ENCODE measurements around the gene TATDN3. TPM values are rescaled to one million over a fixed set of nuclear protein-coding genes. Genes with fewer than 3 reads are reported as not detected.

TATDN3 gene
- polyA plus RNA-seq, 1 donor from 2014 or later: 72.0 TPM

- TF ChIP-seq CTCF (IDR thresholded peaks at IDR 0.05; ENCODE audit: poor library complexity, severe bottlenecking) (no peak), TAF1 (IDR thresholded peaks at IDR 0.05; ENCODE audit: low read depth) (no peak), SMC3 (conservative IDR thresholded peaks at IDR 0.05; ENCODE audit: poor library complexity) (no peak), POLR2AphosphoS5 (IDR thresholded peaks at IDR 0.05) (no peak), RAD21 (conservative IDR thresholded peaks at IDR 0.05) (no peak), EP300 (conservative IDR thresholded peaks at IDR 0.05; ENCODE audit: poor library complexity, severe bottlenecking) (no peak), REST (IDR thresholded peaks at IDR 0.05; ENCODE audit: borderline replicate concordance) (no peak), EZH2 (IDR thresholded peaks at IDR 0.05; ENCODE audit: borderline replicate concordance, insufficient read depth, low read length, poor library complexity, severe bottlenecking) (no peak)
- Histone ChIP-seq H3F3A (ENCODE audit: insufficient read depth, low read length, poor library complexity, severe bottlenecking) (no peaks in the 10 kb centered on the region), H3K36me3 (ENCODE audit: insufficient read depth, low read length) (peaks cover 9% of the 10 kb centered on the region), H3K9me2 (ENCODE audit: insufficient read depth, low read length) (no peaks in the 10 kb centered on the region), H3K27ac (ENCODE audit: low read length) (no peak overlapping the region), H3K9me3 (ENCODE audit: low read length) (no peaks in the 10 kb centered on the region), H3K4me3 (ENCODE audit: low read length) (no peak overlapping the region), H3K4me2 (ENCODE audit: low read length) (no peak overlapping the region), H3K9ac (ENCODE audit: low read length) (no peak overlapping the region), H3K27me3 (ENCODE audit: insufficient read depth, low read depth, low read length) (no peaks in the 10 kb centered on the region), H4K20me1 (ENCODE audit: insufficient read depth) (no peaks in the 10 kb centered on the region), H2AFZ (ENCODE audit: low read depth, low read length) (no peak overlapping the region), H3K79me2 (replicated peaks; ENCODE audit: insufficient read depth, low read length) (peaks cover 8% of the 10 kb centered on the region)
Measured at GRCh38 chr1:212774584-212774983, 17.1 kb upstream of the TATDN3 start.

GRCh38 chr1:212775241-212775640 is 16.5 kb upstream of the TATDN3 start:
- no peak overlapping the region for H3K4me3 ChIP-seq (ENCODE audit: low read length)
- no peak overlapping the region for H3K9ac ChIP-seq (ENCODE audit: low read length)
- H4K20me1 ChIP-seq (ENCODE audit: insufficient read depth): no peaks in the 10 kb centered on the region
- no peak overlapping the region for H3K4me2 ChIP-seq (ENCODE audit: low read length)
- H3K9me2 ChIP-seq (ENCODE audit: insufficient read depth, low read length): no peaks in the 10 kb centered on the region
- no peak for TF ChIP-seq EP300 (conservative IDR thresholded peaks at IDR 0.05; ENCODE audit: poor library complexity, severe bottlenecking)
- TF ChIP-seq EZH2 (IDR thresholded peaks at IDR 0.05; ENCODE audit: borderline replicate concordance, insufficient read depth, low read length, poor library complexity, severe bottlenecking): no peak
- no peak for TF ChIP-seq TAF1 (IDR thresholded peaks at IDR 0.05; ENCODE audit: low read depth)
- no peak for TF ChIP-seq POLR2AphosphoS5 (IDR thresholded peaks at IDR 0.05)
- no peak for TF ChIP-seq MXI1 (conservative IDR thresholded peaks at IDR 0.05; ENCODE audit: poor library complexity, severe bottlenecking)
- no peak for TF ChIP-seq REST (IDR thresholded peaks at IDR 0.05; ENCODE audit: borderline replicate concordance)
- no peak for TF ChIP-seq CTCF (IDR thresholded peaks at IDR 0.05; ENCODE audit: poor library complexity, severe bottlenecking)
- no peak for TF ChIP-seq SMC3 (conservative IDR thresholded peaks at IDR 0.05; ENCODE audit: poor library complexity)
- TF ChIP-seq RAD21 (conservative IDR thresholded peaks at IDR 0.05): no peak
- H3K36me3 ChIP-seq (ENCODE audit: insufficient read depth, low read length): peaks cover 9% of the 10 kb centered on the region
- H3K27ac ChIP-seq (ENCODE audit: low read length): no peak overlapping the region
- no peaks in the 10 kb centered on the region for H3F3A ChIP-seq (ENCODE audit: insufficient read depth, low read length, poor library complexity, severe bottlenecking)
- peaks cover 4% of the 10 kb centered on the region for H3K79me2 ChIP-seq (replicated peaks; ENCODE audit: insufficient read depth, low read length)
- H2AFZ ChIP-seq (ENCODE audit: low read depth, low read length): no peak overlapping the region
- no peaks in the 10 kb centered on the region for H3K27me3 ChIP-seq (ENCODE audit: insufficient read depth, low read depth, low read length)
- no peaks in the 10 kb centered on the region for H3K9me3 ChIP-seq (ENCODE audit: low read length)

Data from neural cell (in vitro differentiated cells).